NCI-H524 treated with DMSO at 0.1 percent for 48 hours (cell line): ENCODE measurements around the gene CAB39.

ENCODE experiments used
- DNase-seq: peaks from one replicate; lab custom pipeline; 2025; lab: John Stamatoyannopoulos, UW

Gene CAB39

DNA sequence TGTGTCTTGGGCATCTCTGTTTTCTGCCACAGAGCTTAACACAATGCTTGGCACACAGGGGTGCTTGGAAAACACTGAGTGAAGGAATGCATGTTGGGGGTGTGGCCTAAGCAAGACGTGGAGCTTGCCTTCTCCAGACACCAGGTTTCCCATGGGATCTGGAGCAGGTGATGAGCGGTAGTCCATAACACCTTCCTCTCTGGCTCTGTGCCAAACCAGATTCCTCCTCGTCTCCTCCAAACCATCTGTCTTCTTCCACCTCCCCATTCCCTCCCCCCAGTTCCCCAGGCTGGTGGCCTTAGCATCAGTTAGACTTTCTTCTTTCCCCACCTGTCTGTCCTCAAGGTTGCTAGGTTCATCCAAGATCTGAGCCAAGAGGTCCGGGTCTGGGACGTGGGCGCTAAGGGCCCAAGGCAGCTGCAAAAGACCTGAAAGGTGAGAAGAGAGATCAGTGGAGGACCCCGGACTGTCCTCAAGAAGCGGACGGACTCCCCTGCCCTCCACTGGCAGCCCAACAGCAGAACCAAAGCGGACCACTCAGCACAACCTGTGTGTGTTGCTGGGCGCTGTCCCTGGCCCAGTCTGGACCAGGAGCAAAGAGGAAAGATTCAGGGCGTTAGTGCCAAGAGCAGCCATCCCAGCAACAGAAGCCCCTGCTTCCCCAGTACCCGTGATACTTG, 150.9 kb downstream of the CAB39 start:
- DNase-seq, result no peak

DNA sequence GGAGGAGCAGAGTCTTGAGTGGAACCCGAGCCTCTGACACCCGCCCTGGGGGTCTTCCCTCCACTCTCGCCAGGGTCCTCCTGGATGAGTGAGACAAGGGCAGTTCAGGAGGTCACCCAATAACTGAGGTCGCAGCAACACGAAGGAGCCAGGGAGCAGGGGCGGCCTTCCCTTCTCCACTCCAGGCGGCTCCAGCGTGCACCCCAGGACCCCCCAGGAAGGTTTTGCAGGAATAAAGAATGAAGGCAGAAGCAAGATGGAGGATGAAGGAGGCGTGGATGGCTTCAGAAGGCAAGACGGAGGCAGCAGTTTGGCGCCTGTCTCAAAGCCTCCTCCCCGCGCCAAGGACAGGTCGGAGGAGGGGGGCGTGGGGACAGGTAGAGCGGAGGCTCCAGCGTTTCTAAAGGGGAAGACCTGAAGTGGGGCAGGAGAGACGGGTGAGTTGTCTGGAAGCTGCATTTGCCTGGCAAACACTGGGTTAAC, 151.5 kb downstream of the CAB39 start:
- no peak for DNase-seq

DNA sequence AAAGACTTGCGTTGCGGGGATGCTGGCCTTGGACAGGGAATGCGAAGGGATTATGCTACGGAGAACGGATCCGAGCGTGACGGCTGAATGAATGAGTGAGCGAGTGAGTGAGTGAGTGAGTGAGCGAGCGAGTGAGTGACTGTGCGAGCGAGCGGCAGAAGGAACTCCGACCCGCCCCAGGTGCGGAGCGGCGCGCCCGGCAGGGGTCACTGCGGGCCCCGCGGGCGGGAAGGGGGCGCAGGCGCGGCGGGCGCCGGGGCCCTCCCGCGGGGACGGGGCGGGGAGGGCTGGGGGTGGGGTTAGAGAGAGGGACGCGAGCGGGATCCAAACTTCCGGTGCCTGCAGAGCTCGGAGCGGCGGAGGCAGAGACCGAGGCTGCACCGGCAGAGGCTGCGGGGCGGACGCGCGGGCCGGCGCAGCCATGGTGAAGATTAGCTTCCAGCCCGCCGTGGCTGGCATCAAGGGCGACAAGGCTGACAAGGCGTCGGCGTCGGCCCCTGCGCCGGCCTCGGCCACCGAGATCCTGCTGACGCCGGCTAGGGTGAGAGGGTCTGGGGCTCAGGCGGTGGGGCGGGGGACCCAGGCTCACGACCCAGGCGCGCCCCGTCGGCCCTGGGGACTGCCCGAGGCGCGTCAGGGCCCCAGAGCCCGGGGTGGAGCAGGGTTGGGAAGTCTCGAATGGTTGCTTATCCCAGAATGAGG, 152.1 kb downstream of the CAB39 start, which contains the start of gene ITM2C:
Gene ITM2C, plus strand, starts transcription at position 338 of the 702 bp plus-strand sequence. Its CDS starts 84 bp downstream, at position 422.
- DNase-seq, result no peak

DNA sequence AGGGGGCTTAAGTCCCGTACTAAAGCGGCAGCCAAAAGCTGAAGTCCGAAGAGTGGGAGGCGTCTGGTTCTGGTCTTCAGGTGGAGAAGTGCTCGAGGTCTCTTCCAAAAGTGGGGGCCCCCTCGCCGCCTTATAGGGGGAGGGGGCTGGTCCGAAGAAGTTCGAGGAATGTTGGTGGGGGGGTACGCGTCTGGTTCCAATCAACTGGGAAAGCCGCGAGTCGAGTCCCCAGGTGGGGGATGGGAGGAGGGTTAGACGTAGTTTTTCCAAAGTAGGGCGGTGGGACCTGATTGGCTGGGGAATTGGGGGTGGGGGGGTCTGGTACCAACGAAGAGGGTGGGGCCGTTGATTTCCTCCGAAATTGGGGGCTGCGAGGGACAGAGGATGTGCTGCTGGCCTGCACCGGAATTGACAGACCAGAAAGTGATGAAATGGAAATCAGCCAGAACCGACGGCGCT, 152.7 kb downstream of the CAB39 start:
- DNase-seq, result no peak

DNA sequence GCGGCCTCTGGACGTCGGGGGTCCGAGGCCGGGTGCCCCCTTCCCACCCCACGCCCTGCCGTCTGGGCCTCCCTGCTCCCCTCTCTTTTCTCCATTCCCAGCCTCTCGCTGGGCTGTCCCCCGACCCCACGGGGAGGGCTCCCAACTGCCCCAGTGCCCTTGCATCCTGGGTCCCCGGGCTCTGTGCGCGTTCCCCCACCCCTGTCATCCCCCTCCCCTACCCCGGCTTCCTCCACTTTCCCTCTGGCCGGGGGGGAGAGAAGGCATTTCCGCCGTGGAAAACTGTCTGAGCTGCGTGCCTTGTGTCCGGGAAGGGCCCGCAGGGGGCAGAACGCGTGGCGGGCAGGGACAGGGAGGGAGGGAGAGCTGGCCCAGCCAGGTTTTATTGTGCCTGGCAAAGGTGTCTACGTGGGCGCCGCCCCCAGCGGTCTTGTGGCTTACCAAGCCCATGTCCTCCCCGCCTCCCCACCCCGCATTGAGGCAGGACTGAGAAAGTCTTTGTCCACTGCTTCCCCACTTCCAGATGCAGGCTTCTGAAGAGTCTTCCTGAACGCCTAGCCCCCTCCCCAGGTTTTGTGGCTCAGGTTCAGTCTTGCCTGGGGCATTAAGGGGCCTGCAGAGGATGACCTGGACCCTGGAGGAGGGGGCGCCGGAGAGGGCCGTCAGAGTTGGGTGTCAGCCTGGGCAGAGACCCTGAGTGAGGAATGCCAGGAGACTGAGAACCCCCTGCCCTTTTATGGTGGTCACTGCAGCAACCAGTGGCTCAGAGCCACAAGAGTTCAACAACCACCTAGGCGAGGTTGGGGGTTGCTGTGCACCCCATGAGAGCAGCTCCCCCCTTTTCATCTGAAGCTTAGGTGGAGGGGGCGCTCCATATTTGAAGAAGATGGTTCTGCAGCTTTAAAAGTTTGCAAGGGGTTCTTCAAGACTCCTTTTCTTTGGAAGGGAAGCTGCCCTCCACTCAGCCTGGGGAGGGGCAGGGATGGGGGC, 153.4 kb downstream of the CAB39 start:
- DNase-seq, result no peak

DNA sequence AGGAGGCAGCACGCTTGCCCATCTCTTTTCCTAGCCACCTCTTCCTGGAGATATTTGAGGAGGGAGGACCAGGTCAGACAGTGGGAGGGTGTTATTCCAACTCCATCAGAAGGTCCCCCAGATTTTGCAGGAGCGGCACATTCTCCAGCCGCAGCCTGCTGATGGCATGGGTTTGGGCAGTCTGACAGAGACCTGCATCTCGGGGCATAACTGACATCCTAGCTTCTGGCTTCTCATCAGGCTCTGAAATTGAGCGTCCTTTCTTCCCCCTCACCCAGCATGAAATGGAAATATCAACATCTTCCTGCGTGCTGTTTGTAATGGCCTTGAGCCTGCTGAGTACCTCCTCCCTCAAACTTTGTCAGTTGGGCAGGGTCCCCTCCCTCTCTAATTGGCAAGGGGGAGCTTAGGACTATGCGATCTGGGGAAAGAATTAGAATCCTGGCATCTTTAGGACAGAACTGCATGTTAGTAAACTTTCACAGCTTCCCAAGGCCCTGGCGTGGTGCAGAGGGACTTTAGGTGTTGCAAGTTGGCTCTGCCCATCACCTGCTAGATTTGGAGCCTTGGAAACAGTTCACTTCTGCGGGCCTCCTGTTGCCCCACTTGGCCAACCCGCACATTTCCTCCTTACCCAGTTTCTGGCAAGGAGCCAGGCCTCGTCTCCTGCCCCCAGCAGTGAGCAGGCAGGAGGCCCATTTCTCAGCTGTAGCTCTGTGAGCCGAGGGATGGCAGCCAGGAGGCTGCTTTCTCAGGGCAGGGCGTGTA, 154.3 kb downstream of the CAB39 start:
- no peak for DNase-seq

DNA sequence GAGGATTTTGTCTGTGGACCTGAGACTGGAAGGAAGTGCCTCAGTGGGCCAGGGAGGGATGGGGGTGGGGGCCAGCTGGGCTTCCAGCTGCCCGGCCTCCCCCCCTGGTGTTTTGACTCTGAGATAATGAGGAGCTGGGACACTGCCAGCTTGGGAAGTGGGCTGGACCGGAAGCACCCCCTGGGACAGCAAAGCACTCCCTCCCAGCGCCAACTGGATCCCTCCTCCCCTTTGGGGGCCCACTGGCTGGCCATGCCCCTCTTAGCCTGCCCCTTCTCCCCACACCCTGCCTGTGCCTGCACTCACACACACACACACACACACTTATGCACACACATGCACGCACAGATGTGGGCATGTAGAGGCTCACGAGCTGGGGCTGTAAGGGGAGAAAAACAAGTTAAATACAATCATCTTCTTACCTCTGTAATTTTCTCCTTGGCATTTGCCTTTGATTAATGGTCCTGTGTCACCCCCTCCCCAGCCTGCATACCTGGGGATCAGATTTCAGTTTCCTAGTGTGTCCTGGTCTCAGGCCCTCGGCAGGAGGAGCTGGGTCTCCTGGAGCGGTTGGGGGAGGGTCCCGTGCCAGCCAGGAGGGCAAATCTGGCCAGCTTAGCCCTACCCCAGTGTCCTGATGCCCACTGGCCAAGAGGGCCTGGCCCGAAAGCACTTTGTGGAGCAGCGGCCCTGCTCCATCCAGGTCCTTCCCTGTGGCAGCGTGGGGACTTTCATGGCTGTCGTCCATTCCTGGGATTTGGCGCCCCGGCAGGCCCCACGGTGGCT, 155.7 kb downstream of the CAB39 start:
- no peak for DNase-seq

DNA sequence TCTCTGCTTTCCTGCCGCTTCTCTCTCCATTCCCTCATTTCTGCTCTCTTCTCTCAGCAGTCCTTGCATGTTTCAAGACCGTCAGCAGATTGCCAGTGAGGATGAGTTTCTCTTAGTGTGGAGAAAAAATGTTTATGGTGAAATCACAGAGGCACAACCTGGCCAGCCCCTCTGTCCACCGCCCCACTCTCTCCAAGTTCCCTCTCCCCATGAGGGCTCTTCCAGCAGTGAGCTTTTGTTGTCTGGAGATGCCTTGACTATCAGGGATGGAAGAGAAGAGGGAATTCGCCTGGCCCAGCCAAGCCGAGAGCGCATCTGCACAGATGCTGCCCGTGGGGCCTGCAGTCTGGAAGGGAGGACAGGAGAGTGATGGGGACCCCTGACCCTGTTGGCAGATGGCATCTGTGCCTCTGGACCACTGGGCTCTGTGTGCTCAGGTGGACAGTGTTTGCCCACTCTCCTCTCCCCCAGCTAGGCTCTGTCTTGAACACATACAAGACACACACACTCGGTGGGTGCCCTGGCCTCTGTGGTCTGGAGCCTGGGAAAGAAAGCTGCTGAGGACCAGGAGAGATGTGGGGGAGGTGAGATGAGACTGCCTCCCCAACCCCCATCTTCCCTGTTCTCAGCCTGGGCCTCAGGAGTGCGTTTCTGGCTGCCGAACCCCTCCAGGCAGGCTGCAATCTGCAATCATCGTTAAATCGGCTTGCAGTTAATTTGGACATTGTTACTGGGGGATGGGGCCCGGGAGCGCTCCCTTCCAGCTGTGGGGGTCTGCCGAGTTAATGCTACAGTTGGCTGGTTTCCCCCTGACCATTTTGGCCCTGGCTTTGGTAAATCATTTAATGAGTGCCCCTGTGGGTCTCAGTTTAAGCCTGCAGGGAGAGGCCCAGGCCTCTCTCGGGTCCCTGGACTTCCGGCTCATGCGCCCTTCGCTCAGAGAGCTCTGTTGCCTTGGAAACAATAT, 156.6 kb downstream of the CAB39 start:
- no peak for DNase-seq

DNA sequence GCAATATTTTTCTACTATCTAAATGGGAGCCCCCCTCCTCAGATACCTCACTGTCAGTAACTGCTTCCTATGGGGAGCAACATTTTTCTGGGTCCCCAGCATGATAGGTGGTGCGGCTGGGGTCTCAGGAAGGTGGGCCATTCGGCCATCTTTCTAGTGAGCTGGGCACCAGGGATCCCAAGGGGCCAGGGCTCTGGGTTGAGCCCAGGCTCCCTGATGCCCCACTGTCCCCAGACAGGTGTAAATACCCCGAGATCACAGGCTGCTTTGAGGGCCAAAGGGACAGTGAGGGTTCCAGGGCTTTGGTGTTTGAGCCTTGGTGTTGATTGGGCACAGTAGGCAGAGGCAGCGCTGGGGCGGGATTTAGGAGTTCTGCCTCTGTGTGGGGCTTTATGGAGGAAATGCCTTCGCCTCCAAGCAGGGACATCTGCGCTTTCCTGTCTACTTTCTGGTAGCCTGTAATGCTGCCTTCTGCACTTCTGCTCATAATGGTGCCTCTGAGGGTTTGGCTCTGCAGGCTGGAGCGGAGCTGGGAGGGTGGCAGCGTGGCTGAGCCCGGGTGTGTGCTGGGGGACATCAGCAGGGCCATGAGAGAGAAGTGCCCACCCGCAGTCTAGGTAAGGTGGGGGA, 157.4 kb downstream of the CAB39 start:
- no peak for DNase-seq
